ENCODE data around the gene GOT1. TPM values are rescaled to one million over a fixed set of nuclear protein-coding genes. Genes with fewer than 3 reads are reported as not detected.

GOT1 gene
- total and polyA plus RNA-seq, 4 donors = 73.5 to 271 (median 123) TPM

- DNase-seq (ENCODE audit: low spot score) = no peak
- Histone ChIP-seq H3K27ac (ENCODE audit: low read depth in 1 of 2, low read length in 2 of 2) (no peak overlapping the region), H3K4me1 (ENCODE audit: control insufficient read depth in 4 of 4, insufficient read depth in 4 of 4, low read length in 3 of 4) (peaks cover 0 to 8% (median 4%) of the 10 kb centered on the region in 4 donors), H3K9me3 (ENCODE audit: control insufficient read depth in 4 of 4, low read length in 3 of 4) (no peaks in the 10 kb centered on the region), H3K4me3 (ENCODE audit: low read depth in 1 of 3, low read length in 3 of 3) (no peak overlapping the region), H3K36me3 (ENCODE audit: control insufficient read depth in 4 of 4, insufficient read depth in 3 of 4, low read depth in 1 of 4, low read length in 3 of 4) (no peaks in the 10 kb centered on the region), H3K27me3 (ENCODE audit: control insufficient read depth in 4 of 4, insufficient read depth in 4 of 4, low read length in 3 of 4) (no peaks in the 10 kb centered on the region), H3K9ac (ENCODE audit: low read depth in 1 of 2, low read length in 2 of 2) (no peak overlapping the region)
- TF ChIP-seq FOXA1 (IDR thresholded peaks at IDR 0.05) (no peak), SP1 (IDR thresholded peaks at IDR 0.05) (no peak)
- TF ChIP-seq, protein P1, sequence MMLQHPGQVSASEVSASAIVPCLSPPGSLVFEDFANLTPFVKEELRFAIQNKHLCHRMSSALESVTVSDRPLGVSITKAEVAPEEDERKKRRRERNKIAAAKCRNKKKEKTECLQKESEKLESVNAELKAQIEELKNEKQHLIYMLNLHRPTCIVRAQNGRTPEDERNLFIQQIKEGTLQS (IDR thresholded peaks at IDR 0.05) = no peak
- 76% methylated on average over 3 of the region's 3 CpGs for WGBS
These were observed 55.5 kb downstream of the GOT1 start for GRCh38 chr10:99374972-99375371.

DNA sequence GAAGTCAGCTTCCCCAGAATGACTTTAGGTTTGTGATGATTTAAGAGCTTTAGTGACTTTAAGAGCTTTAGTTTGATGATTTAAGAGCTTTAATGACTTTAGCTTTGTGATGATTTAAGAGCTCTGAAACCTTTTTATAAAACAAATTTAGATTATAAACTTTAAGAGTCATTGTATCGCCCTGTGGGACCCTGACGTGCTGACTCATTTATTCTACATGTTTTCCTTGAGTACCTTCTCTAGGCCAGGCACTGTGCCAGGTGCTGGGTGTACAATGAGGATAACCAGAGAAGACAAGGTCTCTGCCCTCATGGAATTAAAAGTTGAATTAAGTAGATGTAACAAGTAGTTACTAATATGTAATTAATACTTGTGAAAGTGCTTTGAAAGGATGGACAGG, 55.9 kb downstream of the GOT1 start:
- Histone ChIP-seq H3K27me3 (ENCODE audit: control insufficient read depth in 4 of 4, insufficient read depth in 4 of 4, low read length in 3 of 4) (no peaks in the 10 kb centered on the region), H3K9me3 (ENCODE audit: control insufficient read depth in 4 of 4, low read length in 3 of 4) (no peaks in the 10 kb centered on the region), H3K36me3 (ENCODE audit: control insufficient read depth in 4 of 4, insufficient read depth in 3 of 4, low read depth in 1 of 4, low read length in 3 of 4) (no peaks in the 10 kb centered on the region), H3K4me3 (ENCODE audit: low read depth in 1 of 3, low read length in 3 of 3) (no peak overlapping the region), H3K27ac (ENCODE audit: low read depth in 1 of 2, low read length in 2 of 2) (no peak overlapping the region), H3K4me1 (ENCODE audit: control insufficient read depth in 4 of 4, insufficient read depth in 4 of 4, low read length in 3 of 4) (peaks cover 0 to 10% (median 7%) of the 10 kb centered on the region in 4 donors), H3K9ac (ENCODE audit: low read depth in 1 of 2, low read length in 2 of 2) (no peak overlapping the region)
- WGBS = 75% methylated on average over 2 of the region's 2 CpGs
- DNase-seq (ENCODE audit: low spot score) = no peak
- no peak for TF ChIP-seq TAF1 (conservative IDR thresholded peaks at IDR 0.05)
- no peak for TF ChIP-seq HNF4G (IDR thresholded peaks at IDR 0.05)
- TF ChIP-seq SP1 (IDR thresholded peaks at IDR 0.05) = no peak

DNA sequence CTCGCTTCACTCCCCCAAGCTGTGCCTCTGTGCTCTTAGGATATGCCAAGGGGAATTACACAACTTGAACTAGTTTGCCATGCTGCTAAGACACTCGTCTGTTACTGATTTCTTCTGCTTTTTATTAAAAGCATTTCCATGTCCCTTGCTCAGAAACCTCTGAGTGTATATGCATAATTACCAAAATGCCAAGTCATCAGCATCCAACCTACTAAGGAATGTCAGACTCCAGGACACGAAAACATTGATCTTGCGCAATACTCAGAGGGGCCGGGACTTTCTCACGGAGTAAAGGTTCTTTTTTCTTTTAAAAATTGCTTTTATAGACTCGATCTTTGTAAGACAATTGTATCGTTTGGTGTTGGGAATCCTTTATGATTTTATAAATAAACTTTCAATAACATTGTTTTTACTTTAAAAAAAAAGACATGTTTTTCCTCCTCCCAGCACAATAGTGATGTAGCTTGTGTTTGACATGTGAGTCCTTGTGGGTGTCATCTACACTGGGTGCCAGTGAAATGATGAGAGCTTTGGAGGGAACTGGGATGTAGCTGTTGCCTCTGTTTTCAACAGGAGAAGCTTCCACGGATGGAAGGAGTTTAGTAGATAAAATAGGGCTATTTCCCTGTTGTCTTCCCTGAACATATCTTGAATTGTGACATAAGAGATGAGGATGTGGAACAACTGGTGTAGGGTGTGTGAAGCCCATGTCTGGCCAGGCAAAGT, 57.7 kb downstream of the GOT1 start:
- no peak for DNase-seq (ENCODE audit: low spot score)
- Histone ChIP-seq H3K36me3 (ENCODE audit: control insufficient read depth in 4 of 4, insufficient read depth in 3 of 4, low read depth in 1 of 4, low read length in 3 of 4) (no peaks in the 10 kb centered on the region), H3K4me1 (ENCODE audit: control insufficient read depth in 4 of 4, insufficient read depth in 4 of 4, low read length in 3 of 4) (peaks cover 0 to 10% (median 7%) of the 10 kb centered on the region in 4 donors), H3K27ac (ENCODE audit: low read depth in 1 of 2, low read length in 2 of 2) (no peak overlapping the region), H3K27me3 (ENCODE audit: control insufficient read depth in 4 of 4, insufficient read depth in 4 of 4, low read length in 3 of 4) (no peaks in the 10 kb centered on the region), H3K4me3 (ENCODE audit: low read depth in 1 of 3, low read length in 3 of 3) (no peak overlapping the region), H3K9ac (ENCODE audit: low read depth in 1 of 2, low read length in 2 of 2) (no peak overlapping the region), H3K9me3 (ENCODE audit: control insufficient read depth in 4 of 4, low read length in 3 of 4) (no peaks in the 10 kb centered on the region)
- WGBS = 56% methylated on average over 9 of the region's 9 CpGs
- TF ChIP-seq NR2F2 (IDR thresholded peaks at IDR 0.05) (no peak), RAD21 (IDR thresholded peaks at IDR 0.05) (no peak)

DNA sequence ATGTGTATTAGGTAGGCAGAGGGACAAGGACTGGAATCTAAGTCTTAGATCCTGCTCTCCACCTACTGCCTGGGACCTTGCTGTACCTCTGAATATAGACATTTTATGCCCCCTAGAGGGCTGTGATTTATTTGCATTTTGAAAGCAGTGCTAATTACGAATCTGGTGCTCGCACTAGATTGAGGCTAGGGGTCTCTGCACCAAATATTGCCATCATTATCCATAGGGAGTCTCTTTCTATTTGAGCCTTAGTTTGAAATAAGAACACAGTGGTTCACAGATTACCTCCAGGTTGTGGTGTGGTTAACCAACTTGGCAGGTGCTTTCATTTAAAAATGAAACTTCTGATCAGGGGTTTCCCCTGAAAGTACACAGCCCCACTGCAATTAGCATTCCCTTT, 59.4 kb downstream of the GOT1 start:
- H3K27ac ChIP-seq (ENCODE audit: low read depth in 1 of 2, low read length in 2 of 2) = no peak overlapping the region
- no peak overlapping the region for H3K9ac ChIP-seq (ENCODE audit: low read depth in 1 of 2, low read length in 2 of 2)
- WGBS = 15% methylated on average over 2 of the region's 2 CpGs
- H3K9me3 ChIP-seq (ENCODE audit: control insufficient read depth in 4 of 4, low read length in 3 of 4) = no peaks in the 10 kb centered on the region
- H3K36me3 ChIP-seq (ENCODE audit: control insufficient read depth in 4 of 4, insufficient read depth in 3 of 4, low read depth in 1 of 4, low read length in 3 of 4) = no peaks in the 10 kb centered on the region
- H3K4me3 ChIP-seq (ENCODE audit: low read depth in 1 of 3, low read length in 3 of 3) = peak overlapping the region in 2 of 3 donors; percentile 29 to 41
- peaks cover 0 to 10% (median 7%) of the 10 kb centered on the region in 4 donors for H3K4me1 ChIP-seq (ENCODE audit: control insufficient read depth in 4 of 4, insufficient read depth in 4 of 4, low read length in 3 of 4)
- no peaks in the 10 kb centered on the region for H3K27me3 ChIP-seq (ENCODE audit: control insufficient read depth in 4 of 4, insufficient read depth in 4 of 4, low read length in 3 of 4)
- DNase-seq (ENCODE audit: low spot score) = no peak
- TF ChIP-seq RAD21 (IDR thresholded peaks at IDR 0.05) (peak; percentile 76 to 80), NR2F2 (IDR thresholded peaks at IDR 0.05) (no peak), FOXA1 (IDR thresholded peaks at IDR 0.05) (no peak), HNF4A (conservative IDR thresholded peaks at IDR 0.05) (no peak), RXRA (IDR thresholded peaks at IDR 0.05) (no peak), HNF4G (IDR thresholded peaks at IDR 0.05) (no peak), YY1 (IDR thresholded peaks at IDR 0.05) (no peak), CTCF (IDR thresholded peaks at IDR 0.05; ENCODE audit: low read depth, low read length, missing input control) (peak; percentile 54), GABPA (IDR thresholded peaks at IDR 0.05 in 1 of 2, conservative IDR thresholded peaks at IDR 0.05 in 1 of 2) (no peak), SP1 (IDR thresholded peaks at IDR 0.05) (no peak), JUND (IDR thresholded peaks at IDR 0.05) (no peak), FOXA2 (IDR thresholded peaks at IDR 0.05) (no peak)
- TF ChIP-seq, protein P2, sequence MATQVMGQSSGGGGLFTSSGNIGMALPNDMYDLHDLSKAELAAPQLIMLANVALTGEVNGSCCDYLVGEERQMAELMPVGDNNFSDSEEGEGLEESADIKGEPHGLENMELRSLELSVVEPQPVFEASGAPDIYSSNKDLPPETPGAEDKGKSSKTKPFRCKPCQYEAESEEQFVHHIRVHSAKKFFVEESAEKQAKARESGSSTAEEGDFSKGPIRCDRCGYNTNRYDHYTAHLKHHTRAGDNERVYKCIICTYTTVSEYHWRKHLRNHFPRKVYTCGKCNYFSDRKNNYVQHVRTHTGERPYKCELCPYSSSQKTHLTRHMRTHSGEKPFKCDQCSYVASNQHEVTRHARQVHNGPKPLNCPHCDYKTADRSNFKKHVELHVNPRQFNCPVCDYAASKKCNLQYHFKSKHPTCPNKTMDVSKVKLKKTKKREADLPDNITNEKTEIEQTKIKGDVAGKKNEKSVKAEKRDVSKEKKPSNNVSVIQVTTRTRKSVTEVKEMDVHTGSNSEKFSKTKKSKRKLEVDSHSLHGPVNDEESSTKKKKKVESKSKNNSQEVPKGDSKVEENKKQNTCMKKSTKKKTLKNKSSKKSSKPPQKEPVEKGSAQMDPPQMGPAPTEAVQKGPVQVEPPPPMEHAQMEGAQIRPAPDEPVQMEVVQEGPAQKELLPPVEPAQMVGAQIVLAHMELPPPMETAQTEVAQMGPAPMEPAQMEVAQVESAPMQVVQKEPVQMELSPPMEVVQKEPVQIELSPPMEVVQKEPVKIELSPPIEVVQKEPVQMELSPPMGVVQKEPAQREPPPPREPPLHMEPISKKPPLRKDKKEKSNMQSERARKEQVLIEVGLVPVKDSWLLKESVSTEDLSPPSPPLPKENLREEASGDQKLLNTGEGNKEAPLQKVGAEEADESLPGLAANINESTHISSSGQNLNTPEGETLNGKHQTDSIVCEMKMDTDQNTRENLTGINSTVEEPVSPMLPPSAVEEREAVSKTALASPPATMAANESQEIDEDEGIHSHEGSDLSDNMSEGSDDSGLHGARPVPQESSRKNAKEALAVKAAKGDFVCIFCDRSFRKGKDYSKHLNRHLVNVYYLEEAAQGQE (IDR thresholded peaks at IDR 0.05) = no peak
- TF ChIP-seq, protein P3, sequence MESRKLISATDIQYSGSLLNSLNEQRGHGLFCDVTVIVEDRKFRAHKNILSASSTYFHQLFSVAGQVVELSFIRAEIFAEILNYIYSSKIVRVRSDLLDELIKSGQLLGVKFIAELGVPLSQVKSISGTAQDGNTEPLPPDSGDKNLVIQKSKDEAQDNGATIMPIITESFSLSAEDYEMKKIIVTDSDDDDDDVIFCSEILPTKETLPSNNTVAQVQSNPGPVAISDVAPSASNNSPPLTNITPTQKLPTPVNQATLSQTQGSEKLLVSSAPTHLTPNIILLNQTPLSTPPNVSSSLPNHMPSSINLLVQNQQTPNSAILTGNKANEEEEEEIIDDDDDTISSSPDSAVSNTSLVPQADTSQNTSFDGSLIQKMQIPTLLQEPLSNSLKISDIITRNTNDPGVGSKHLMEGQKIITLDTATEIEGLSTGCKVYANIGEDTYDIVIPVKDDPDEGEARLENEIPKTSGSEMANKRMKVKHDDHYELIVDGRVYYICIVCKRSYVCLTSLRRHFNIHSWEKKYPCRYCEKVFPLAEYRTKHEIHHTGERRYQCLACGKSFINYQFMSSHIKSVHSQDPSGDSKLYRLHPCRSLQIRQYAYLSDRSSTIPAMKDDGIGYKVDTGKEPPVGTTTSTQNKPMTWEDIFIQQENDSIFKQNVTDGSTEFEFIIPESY (IDR thresholded peaks at IDR 0.05) = no peak

Measured in liver (tissue), 9 donors.